GM21576 (cell line): ENCODE results near the gene STK24.
"Not testable (repeated sequence)": the region's sequence is repeated elsewhere in the genome, so short reads cannot be mapped to it uniquely, and the experiment has no call there.

Experiments used
- ATAC-seq: cut with Tn5 transposase; IDR thresholded peaks from one replicate; pipeline ENCODE4 v1.9.1; 2021; ENCODE audit warnings: mild to moderate bottlenecking, moderate library complexity; ENCODE audit not compliant: unreplicated experiment

Gene STK24

DNA sequence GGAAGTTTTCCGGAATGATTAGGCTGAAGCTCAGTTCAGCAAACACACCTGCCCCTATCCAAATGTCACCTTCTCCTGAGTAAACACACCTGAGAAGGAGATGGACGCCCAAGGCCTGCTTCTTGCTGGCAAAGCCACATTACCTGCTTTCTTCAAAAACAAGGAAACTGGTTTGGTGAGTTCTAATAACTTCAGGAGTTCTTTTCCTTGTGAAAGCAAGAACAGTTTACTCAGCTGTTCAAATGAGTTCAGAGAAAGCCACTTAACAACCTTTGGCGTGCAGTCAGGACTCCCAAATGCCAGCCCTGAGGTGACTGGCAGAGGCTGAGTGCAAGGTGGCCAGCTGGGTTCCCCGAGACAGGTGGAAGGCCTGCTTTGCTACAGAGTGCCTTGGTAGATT lies 160.5 kb downstream of the STK24 start:
- ATAC-seq, result no peak

DNA sequence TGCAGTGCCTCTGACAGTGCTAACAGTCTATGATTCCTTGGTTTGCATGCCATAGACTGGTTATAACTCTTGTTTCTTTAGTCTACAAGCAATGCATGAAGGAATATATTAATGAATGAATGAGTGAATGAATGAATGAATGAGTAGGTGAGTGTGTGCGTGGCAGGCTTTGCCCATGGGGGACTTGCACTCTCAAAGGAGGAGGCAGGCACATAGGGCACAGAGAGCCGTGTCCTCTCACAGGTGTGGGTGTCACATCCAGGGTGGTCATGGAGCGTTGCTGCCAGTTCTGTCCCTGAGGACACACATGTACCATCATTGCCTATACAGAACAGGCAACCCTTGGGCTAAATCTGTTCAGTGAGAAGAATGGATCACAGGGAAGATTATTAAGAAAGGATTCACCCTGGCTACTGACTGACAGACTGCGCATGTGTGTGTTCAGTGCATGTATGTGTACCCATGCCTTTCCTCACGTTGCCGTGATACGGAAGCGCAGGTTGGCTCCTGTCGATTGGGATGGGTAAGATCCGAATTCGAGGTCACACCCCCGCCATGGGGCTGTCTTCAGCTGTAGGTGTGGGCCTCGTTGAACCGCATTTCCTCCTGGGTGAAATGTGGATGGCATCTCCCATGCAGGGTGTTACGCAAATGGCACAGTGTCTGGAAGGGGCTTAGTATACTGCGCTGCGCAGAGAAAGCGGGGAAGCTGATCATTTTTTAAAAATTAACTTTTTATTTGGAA lies 161.4 kb downstream of the STK24 start:
- ATAC-seq, result no peak

DNA sequence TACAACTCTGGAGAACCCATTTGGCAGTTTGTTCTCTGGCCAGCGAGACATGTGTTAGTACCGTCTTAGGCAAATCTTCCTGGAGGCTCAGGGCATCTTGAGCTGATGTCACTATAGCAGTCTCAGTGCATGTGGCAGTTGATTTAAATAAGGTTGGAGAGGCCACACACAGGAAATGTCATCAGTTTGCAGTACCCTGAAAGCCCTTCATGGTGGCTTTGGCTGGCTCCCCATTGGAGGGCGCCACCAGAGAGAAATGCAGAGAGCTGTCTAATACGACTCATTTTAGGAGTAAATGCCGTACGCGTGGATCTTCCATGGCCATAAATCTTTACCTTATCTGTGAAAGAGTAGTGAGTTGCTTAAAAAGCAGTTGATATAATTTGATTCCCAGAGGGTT lies 163.1 kb downstream of the STK24 start:
- no peak for ATAC-seq

DNA sequence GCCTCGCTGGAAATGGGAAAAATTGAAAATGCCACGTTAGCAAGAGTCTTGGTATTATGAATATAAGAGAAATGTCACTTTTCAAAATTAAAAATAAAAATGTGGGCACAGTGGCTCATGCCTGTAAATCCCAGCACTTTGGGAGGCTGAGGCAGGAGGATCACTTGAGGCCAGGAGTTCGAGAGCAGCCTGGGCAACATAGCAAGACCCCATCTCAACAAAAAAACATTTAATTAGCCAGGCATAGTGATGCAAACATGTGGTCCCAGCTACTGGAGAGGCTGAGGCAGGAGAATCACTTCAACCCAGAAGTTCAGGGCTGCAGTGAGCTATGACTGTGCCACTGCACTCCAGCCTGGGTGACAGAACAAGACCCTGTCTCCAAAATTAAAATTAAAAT lies 163.6 kb downstream of the STK24 start:
- ATAC-seq, result not testable (repeated sequence)

DNA sequence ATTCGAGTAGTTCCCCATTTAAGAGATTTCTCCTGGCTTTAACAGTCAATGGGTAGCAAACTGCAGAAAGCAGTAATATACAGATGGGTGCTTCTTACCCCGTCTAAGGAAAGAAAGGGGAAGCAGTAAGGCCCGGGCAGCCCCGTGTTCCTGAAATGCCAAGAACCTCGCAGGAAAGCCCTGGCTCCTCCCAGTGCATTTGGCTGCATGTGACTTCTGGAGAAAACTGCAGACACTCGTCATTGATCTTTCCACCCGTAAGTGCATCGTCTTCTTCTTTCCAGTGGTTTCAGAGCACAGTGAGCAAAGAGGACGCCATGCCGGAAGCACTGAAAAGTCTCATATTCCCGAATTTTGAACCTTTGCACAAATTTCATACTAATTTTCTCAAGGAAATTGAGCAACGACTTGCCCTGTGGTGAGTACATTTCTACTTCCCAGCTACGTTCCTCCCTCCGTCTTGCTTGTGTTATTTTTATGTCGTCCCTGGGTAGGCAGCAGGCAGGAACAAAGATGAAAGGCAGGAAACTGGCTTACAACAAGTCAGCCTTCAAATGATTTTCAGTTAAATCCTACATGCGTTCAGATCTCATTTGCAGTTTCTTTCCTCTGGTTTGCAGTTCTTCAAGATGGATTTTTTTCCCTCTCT lies 165.2 kb downstream of the STK24 start:
- ATAC-seq, result no peak

DNA sequence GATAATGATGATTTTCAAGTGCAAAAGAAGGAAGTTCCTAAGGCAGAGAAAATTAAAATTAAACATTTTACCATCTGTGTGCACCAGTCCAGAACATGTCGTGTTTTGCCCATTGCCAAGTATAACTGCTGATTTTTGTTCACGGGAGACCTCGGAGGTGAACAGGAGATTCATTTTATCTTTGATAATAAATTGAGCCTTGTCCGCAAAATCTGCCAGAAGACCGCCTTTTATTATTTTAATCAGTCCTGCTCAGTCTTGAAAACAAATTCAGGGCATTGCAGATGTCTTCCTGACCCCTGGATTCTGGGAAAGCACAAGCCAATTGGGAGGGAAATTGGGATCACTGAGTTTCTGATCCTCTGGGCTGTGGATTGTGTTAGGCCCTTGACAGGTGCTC lies 165.9 kb downstream of the STK24 start:
- no peak for ATAC-seq

DNA sequence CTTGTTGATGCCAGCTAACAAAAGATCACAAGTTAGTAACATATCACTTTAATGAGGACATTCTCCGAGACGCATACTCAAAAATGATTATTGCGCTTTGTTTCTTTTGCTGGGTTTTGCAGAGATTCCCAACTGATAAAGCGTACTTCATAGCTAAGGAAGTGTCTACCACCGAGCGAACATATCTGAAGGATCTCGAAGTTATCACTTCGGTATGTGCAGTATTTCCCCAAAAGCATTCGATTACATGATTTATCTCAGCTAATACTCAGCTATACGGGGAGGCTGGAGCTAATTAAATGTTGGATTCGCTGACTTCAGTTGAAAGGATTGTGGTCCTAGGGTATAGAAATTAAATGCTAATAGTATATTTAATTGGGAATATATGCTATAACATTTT lies 166.3 kb downstream of the STK24 start:
- no peak for ATAC-seq

DNA sequence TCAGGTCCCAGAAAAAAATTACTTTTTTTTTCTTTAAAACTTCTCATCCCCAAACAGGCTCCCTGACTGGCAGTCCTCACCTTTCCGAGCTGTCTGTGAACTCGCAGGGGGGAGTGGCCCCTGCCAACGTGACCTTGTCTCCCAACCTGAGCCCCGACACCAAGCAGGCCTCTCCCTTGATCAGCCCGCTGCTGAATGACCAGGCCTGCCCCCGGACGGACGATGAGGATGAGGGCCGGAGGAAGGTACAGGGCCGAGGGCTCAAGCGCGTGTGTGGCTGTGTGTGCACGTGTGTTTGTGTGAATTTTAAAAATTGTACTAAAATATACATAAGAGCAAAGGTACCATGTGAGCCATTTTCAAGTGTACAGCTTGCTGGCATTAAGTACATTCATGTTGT lies 167.6 kb downstream of the STK24 start:
- no peak for ATAC-seq

DNA sequence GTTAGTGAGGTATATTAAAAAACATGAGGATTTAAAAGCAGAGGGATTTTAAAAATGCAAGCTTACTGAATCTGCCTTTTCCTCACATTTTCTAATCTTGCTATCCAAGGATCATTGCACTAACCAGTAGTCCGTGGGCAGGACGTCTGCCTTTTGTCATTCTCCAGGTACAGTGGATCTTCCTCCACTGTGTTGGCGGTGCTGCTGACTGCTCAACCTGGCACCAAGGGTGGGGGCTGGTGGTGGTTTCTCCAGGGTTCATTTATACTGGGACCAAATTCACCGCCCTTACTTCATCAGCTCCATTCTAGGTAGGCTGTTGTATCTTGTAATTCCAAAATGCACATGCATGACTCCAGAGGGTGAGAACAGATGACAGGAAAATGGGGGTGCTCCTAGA lies 169.3 kb downstream of the STK24 start:
- no peak for ATAC-seq

DNA sequence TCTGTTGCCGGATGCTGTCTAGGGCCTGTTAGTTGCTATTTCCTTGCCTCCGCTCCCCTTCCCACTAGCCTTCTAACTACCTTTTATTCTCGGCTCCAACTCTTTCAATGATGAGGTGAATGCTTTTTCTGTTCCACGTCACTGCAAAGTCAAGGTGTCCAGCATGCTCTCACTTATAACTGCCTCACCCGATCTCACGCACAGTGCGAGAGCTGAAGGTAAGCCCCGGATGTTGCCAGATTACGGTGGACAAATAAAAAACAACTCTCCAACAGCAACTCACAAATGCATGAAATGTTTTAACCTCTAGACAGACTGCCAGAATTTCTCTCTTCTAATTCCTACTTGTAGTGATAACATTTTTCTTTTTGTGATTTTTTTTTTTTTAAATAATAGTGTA lies 169.9 kb downstream of the STK24 start:
- no peak for ATAC-seq

DNA sequence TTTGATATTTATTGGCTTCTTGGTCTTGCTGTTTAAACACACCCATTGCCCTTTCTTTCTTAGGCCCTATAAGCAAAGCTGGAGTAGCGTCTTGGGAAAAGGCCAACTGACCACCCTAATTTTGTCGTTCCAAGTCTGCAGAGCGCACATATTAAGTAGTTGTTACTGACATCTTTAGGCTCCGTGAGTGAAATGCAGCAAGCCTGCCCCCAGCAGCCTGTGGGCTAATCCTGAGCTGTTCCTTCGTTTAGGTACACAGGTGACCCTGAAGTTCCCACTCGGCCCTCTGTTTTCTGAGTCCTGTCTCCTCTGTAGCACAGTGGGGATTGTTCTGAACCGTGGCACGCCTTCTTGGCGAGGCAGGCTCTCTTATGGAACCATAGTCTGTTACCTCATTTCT lies 170.5 kb downstream of the STK24 start:
- ATAC-seq, result no peak

DNA sequence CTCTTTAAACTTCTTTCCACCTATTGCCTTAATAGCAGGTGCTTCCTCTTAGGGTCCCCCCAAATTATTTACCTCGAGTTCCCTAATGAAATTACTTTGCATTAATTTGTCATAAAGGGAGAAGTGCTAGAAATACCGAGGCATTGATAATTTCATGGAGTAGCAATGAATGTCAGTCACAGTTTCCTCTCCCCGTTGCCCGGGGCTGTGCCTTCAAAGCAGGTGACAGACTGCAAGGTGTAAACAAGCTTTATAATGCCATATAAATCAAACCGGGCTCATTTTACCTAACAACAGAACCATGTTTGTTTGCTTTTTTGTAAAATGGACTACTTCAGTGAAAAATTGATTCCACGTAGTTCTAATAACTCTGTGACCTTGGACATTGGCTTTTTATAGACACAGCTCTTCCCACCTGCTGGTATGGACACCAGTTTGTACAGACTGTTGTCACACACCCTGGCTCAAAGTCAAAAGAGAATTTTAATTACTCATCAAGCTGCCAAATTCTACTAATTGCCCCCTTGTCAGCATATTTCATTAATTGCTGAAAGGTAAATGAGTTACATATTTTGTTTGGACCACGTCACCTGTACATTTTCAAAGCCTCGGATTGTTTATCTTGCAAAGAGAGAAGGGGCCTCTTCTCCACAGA lies 171.1 kb downstream of the STK24 start:
- no peak for ATAC-seq

DNA sequence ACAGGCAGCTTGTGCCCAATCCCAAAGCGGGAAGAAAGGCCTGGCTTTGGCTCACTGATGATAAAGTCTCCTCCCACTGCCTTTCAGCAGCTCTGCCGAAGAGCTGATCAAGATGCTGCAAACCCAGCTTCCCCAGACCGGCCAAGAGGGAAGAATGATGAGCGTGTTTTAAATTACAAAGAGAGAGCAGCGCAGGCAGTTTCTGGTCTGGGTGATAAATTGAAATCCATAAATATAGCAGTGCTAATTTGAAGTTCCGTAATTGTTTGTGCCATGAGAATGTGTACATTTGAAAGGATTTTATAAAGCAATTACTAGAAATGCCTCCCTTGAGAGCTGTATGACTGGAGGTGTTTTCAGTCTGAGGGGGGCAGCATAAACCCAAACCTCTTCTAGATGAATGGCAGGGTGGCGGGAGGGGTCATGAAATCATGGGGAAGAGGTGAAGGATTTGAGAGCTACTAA lies 171.8 kb downstream of the STK24 start:
- no peak for ATAC-seq

DNA sequence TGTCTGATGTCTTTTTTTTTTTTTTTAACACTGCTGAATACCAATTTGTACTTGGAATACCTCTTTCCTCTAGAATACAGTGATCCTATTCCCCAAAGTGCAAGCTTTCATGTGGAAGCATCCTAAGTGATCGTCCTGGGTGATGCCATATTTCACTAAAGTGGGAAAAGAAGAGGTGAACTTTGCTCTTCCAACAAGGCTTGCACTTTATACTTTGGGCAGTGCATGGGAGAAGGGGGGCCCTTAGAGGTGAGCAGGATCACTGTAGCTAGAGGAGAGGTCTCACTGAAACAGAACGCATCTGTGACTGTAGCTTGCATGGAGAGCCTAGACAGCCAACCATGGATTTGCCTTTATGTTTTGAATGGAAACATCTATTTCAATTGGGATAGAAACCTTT lies 173.8 kb downstream of the STK24 start:
- ATAC-seq, result no peak

DNA sequence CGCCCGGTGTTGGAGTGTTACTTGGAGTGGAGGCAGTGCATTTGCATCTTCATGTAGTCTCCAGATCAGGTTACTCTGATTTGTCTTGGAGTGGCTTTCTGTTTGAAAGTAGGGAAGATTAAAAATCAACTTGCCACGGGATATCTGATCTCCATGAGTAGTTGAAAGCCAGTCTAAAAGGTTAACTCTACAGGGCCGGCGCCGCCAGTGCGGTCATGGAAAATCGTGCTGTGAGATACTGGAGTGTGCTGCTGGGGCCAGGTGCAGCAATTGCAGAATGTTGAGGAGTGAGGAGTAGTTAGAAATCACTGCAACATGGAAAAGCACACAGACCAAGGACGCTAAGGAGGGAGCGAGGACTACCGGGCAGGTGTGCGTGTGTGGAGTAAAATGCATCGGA lies 175.0 kb downstream of the STK24 start:
- ATAC-seq, result no peak

DNA sequence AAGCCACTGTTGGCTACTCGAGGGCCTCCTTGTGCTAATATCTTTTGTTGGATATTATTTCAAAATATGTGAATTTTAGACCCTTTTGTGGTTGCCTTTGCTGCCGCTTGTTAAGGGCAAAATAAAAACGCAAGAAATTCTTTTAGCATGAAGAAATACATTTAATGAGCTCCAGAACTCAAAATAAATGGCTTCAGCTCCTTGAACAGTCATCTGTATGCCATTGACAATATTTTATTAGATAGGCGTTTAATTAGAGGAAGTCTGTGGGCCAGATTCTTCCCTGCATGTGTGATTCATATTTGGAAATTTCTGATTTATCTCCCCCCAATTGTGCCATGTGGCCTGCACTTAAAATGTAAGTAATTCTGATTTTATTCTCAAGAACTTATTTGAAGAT lies 177.2 kb downstream of the STK24 start:
- no peak for ATAC-seq

DNA sequence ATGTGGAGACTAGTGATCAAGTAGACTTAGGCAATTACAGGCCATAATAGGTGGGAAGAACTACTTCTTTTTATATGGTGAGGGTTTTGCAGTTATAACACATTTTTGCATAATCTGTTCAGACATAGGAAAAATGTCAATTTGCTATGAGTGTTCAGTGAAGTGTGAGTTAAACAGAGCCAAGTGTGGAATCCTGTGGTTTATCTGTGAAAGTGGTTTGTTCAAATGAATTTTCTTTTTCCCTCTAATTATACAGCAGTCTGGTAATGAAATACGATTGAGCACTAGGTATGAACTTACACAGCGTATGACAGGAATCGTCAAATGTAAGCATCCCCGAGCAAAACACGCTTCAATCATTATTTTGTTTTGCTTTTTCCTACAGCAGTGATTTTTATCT lies 178.3 kb downstream of the STK24 start:
- ATAC-seq, result no peak

DNA sequence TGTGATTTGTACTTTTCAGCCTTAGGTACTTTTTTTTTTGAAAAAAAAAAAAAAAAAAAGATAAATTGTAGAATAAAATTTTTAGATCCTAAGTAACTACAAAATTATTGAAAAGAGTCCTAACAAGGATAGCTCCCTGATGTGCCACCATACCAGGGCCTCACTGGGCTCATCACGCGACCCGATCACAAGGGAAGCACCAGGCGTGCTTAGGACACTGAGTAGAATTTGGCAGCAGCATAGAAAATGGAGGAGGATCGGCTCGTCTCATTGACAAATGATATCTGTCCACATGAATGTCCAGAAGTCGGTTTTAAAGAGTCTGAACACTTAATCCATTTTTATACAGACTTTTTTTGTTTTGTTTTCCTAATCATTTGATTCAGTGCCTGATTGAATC lies 179.0 kb downstream of the STK24 start:
- ATAC-seq, result no peak

DNA sequence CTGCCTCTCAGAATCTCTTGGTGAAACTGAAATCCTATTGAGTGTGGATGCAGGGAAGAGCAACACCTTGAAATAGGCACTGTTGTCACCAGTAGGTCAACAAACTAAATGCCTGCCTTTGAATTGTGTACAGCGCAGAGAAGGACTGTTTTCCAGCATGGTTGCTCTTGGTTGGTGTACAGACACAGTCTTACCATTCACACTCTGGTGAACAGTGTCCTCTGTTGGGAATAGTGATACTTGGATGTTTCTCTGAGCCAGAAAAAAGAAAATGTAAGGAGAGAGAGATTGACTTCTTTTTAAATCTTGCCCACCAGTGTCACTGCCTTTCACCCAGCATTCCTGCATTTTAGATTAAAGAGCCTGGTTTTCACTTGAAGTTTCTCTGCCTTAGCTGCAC lies 179.7 kb downstream of the STK24 start:
- ATAC-seq, result no peak

DNA sequence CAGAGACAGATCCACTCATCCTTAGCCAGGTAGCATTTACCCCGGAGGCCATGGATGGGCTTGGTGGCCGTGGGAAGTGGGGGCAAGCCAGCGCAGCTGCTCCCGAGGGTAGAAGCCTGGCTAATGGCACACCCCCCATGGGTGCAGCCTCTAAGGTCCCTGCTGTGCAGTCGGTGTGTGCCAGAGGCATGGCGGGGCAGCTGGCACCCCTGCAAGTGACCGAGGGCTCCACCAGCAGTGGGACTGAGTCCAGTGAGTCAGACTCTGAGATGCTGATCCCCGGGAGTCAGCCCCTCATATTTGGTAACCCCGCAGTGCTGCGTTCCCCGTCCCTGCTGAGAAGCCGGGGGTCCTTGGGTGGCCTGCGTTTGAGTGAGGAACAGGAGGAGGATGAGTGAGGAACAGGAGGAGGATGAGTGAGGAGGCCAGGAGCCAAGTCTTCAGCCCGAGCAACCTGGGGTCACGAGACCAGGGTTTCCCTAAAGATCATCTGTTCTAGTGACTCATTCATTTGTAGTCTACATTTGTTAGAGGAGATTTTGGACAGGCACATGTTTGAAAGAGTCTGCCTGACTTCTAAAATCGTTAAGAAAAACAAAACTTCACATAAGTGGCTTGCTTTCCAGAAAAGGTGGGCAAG lies 180.7 kb downstream of the STK24 start:
- ATAC-seq, result no peak
